Measurements from ENCODE around the gene DHDH.
"Not testable (repeated sequence)": the region's sequence is repeated elsewhere in the genome, so short reads cannot be mapped to it uniquely, and the experiment has no call there.

Gene DHDH

DNA sequence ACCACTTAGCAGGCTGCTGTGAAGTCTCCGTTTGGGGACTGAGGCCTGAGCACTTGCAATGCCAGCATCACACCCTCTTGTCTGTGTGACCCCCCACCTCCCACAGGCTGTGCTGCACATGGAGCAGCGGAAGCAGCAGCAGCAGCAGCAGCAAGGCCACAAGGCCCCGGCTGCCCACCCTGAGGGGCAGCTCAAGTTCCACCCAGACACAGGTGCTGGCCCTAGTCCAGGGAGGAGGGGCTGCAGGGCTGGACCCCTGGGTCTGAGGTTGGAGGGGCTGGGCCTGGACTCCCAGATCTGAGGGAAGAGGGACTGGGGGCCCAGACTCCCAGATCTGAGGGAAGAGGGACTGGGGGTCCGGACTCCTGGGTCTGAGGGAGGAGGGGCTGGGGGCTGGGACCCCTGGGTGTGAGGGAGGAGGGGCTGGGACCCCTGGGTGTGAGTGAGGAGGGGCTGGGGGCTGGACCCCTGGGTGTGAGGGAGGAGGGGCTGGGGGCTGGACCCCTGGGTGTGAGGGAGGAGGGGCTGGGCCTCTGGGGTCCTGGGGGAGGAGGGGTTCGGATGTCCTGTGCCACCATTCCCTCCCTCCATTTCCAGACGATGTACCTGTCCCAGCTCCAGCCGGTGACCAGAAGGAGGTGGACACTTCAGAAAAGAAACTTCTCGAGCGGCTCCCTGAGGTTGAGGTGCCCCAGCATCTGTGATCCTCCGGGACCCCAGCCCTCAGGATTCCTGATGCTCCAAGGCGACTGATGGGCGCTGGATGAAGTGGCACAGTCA lies 11.6 kb upstream of the DHDH start:
- TF ChIP-seq, protein P1, sequence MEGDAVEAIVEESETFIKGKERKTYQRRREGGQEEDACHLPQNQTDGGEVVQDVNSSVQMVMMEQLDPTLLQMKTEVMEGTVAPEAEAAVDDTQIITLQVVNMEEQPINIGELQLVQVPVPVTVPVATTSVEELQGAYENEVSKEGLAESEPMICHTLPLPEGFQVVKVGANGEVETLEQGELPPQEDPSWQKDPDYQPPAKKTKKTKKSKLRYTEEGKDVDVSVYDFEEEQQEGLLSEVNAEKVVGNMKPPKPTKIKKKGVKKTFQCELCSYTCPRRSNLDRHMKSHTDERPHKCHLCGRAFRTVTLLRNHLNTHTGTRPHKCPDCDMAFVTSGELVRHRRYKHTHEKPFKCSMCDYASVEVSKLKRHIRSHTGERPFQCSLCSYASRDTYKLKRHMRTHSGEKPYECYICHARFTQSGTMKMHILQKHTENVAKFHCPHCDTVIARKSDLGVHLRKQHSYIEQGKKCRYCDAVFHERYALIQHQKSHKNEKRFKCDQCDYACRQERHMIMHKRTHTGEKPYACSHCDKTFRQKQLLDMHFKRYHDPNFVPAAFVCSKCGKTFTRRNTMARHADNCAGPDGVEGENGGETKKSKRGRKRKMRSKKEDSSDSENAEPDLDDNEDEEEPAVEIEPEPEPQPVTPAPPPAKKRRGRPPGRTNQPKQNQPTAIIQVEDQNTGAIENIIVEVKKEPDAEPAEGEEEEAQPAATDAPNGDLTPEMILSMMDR (IDR thresholded peaks at IDR 0.05; ENCODE audit: low read depth, low read length), result no peak
- DNase-seq (ENCODE audit: extremely low read depth, low read depth), result no peak

DNA sequence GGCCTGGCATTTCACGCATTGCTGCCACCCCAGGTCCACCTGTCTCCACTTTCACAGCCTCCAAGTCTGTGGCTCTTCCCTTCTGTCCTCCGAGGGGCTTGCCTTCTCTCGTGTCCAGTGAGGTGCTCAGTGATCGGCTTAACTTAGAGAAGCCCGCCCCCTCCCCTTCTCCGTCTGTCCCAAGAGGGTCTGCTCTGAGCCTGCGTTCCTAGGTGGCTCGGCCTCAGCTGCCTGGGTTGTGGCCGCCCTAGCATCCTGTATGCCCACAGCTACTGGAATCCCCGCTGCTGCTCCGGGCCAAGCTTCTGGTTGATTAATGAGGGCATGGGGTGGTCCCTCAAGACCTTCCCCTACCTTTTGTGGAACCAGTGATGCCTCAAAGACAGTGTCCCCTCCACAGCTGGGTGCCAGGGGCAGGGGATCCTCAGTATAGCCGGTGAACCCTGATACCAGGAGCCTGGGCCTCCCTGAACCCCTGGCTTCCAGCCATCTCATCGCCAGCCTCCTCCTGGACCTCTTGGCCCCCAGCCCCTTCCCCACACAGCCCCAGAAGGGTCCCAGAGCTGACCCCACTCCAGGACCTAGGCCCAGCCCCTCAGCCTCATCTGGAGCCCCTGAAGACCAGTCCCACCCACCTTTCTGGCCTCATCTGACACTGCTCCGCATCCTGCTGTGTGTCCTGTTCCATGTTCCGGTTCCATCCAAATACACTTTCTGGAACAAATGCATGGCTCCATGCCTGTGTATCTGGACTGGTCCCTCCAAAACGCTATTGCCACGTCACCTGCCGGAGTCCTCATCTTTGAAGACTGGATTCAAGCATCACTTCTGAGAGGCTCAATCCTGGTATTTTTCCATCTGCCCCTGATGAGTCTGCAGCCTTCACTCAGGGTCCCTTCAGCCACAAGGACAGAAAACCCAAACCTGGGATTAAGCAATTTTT lies 10.7 kb upstream of the DHDH start:
- TF ChIP-seq, protein P1 (IDR thresholded peaks at IDR 0.05; ENCODE audit: low read depth, low read length), result no peak
- DNase-seq (ENCODE audit: extremely low read depth, low read depth), result no peak

DNA sequence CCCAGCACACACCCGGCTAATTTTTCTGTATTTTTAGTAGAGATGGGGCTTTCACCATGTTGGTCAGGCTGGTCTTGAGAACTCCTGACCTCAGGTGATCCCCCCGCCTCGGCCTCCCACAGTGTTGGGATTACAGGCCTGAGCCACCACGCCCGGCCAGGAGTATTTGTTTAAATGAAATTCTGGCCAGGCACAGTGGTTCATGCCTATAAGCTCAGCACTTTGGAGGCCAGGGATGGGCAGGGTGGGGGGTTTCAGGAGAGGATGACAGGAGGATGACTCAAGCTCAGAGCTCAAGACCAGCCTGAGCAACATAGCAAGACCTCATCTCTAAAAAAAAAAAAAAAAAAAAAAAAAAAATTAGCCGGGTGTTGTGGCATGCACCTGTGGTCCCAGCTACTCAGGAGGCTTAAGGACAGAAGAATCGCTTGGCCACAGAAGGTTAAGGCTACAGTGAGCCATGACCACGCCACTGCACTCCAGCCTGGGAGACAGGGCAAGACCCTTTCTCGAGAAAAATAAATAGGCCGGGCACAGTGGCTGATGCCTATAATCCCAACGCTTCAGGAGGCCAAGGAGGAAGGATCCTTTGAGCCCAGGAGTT lies 8.2 kb upstream of the DHDH start:
- peak; percentile 29 for DNase-seq (ENCODE audit: extremely low read depth, low read depth)
- TF ChIP-seq, protein P1 (IDR thresholded peaks at IDR 0.05; ENCODE audit: low read depth, low read length), result no peak

DNA sequence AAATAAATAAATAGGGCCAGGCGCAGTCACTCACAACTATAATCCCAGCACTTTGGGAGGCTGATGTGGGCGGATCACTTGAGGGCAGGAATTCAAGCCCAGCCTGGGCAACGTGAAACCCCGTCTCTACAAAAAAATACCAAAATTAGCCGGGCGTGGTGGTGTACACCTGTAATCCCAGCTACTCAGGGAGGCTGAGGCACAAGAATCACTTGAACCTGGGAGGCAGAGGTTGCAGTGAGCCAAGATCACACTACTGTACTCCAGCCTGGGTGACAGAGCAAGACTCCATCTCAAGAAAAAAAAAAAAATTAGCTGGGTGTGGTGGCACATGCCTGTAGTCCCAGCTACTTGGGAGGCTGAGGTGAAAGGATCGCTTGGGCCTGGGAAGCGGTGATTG lies 7.6 kb upstream of the DHDH start:
- DNase-seq (ENCODE audit: extremely low read depth, low read depth), result not testable (repeated sequence)

DNA sequence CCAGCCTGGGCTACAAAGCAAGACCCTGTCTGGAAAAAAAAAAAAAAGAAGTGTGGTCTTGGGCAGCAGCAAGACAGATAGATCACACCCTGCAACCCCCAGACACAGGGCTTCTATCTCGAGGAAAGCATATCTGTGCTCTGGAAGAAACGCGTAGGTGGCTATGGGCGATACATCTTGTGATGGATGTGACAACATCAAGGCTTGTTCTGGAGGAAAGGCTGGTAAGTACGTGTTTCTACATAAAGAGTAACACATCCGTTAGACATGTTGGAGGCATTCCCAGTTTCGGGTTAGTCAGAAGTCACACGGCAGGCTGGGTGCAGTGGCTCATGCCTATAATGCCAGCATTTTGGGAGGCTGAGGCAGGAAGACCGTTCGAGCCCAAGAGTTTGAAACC lies 6.6 kb upstream of the DHDH start:
- DNase-seq (ENCODE audit: extremely low read depth, low read depth), result peak; percentile 81
- TF ChIP-seq, protein P1 (IDR thresholded peaks at IDR 0.05; ENCODE audit: low read depth, low read length), result no peak

- DNase-seq (ENCODE audit: extremely low read depth, low read depth), result not testable (repeated sequence)
These were observed 5.8 kb upstream of the DHDH start for GRCh38 chr19:48927692-48928091.

DNA sequence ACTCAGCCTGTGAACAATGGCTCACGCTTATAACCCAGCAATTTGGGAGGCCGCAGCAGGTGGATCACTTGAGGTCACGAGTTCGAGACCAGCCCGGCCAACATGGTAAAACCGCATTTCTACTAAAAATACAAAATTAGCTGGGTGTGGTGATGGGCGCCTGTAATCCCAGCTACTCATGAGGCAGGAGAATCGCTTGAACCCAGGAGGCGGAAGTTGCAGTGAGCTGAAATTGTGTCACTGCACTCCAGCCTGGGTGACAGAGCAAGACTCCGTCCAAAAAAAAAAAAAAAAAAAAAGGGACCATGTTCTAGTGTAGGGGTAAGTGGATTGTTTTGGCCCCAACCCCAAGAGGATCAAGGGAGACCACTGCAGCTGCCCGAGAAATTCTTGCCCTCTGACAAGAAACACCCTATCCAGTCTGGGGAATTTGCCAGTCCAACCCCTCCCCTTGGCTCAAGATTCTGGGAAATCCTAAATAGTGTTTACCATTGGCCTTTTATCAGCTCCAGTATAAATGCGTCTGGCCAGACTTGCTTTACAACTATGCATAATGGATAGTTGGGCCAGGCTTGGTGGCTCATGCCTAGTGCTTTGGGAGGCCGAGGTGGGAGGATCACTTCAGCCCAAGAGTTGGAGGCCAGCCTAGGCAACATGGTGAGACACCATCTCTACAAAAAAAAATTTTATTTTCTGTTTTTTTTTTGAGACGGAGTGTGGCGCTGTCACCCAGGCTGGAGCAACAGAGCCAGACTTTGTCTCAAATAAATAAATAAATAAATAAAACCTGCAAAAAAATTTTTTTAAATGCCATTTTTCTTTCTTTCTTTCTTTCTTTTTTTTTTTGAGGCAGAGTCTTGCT lies 5.1 kb upstream of the DHDH start:
- TF ChIP-seq, protein P1 (IDR thresholded peaks at IDR 0.05; ENCODE audit: low read depth, low read length), result no peak
- DNase-seq (ENCODE audit: extremely low read depth, low read depth), result peak; percentile 10
